NCI-H1694 treated with DMSO at 0.1 percent for 48 hours (cell line): ENCODE results near the gene BTNL2.

Source experiments
- DNase-seq: peaks from one replicate; lab custom pipeline; 2025; lab: John Stamatoyannopoulos, UW

The BTNL2 gene

DNA sequence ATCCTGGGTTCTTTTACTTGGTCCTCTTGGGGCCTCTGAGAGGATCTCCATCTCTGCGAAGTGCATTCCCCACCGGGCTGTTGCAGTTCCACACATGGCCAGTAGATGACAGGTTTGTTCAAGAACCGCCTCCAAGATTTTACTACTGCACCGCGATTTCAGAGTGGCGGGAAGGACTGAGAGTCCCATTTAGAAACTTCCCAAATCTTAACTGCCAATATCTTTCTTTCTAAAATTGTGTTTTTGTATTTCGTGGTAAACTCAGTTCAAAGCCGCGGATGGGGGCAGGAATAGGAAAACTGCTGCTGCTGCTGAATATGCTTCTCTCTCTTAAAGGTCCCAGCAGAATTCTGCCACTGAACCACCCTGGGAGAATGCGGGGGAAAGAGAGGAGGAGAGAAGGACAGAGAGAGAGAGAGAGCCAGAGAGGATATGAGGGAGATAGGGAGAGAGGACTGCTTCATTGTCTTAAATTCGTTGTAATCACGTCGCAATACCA lies 8.6 kb upstream of the BTNL2 start:
- peak; percentile 27 for DNase-seq

DNA sequence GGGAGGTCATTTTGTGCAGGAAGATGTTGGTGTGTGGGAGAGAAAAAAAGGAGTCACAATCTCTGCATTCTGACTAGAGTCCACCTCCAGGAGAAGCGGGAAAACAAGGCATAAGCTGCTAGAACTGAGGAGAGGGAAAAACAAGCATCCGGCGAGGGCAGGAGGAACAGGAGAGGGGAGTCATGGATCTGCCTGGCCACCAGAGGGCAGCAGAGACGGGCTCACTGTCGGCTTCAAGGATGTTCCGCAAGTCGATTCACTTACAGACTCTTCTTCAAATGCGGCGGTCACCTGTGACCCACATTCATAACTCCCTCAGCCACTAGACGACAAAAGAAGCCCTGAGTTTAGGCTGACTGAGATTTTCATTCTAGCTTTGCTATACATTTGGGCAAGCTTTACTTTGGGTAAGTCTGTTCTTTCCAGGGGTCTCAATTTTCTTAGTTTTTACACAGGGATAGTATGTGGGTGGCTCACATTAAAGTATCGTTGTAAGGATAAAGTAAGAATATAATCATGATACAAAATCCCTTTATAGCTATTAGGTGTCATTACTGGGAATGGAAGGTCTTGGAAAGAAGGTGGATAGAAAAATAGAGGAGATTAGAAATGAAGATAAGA lies 6.6 kb upstream of the BTNL2 start:
- DNase-seq: peak; percentile 46

DNA sequence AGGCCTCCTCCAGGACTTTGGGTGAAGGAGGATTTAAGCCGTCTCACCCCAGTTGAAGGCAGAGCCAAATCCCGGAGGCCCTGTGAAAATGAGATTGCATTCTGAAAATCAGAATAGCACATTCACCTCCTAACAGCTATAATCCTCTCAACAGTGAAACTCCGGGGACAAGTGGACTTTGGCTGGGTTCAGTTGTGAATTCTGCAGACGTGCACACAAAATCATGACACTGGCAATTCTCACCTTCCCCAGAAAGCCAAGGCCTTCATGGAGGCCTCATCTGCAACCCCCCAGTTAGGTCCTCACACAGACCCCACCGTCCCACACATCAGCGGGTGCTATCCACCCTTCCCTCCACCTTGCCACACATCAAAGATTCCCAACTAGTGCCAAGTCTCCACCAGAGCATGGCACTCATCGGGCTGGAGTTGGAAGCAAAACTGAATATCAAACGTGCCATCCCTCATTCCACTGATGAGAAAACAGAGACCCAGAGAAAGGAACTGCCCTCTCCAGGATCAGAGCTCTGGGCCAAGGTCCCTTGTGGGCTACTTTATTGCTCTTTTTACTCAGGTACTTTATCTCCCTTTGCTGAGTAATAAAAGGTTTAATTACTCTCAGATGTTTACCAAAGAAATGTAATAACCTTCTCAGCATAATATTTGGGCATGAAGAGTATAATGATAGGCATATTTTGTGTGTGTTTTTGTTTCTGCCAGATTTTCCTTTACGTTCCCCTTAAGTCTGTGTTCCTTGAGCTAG lies 4.8 kb upstream of the BTNL2 start:
- no peak for DNase-seq

DNA sequence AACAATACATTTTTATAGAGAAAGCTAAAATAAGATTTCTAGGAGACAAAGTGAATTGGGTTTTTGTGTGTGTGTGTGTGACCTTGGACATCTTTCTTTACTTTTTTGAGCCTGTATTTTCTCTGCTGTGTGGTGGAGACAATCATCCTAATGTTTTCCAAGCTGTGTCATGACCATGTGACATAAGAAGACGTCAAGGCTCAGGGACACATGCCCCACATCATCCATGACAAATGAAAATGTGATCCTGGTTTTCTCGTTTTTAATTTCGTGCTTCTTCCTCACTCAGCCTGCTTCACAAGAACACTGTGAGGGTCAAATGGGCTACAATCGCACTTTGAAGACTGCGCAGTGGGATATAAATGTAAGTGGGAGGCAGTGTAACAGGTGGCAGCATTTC lies 3.9 kb upstream of the BTNL2 start:
- DNase-seq: no peak

DNA sequence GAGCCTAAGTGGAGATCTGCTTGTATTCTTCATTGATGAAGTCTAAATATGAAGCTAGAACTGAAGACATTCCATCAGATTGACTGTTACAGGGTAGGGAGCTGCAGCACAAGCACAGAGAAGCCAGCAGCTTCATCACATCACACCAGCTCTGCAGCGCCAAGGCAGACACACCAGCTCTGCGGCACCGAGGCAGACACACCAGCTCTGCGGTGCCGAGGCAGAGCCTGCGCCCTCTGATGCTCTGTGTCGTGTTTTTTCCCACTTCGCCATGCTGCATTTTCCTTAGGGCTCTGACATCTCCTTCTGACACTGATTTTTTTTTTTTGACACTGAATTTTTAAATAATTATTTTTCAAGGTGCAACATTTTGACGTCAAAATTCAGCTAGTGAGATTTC lies 784 bp downstream of the BTNL2 start:
- no peak for DNase-seq

DNA sequence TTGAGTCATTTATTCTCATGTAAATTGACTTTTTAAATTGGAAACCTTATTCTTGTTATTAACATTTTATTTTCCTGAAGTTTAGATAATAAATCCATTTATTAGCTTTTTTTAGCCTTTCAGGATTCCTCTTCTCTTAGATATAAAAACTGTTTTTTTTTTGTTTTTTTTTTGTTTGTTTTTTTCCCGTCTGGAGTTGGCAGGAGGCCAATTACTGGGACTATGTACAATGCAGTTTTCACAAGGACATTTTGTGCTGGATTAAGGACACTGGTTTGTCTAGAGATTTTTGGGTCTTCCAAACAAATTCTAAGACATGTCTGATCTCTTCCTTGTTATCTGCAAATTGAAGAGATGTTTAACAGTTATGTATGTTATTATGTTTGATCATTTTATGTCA lies 1.3 kb downstream of the BTNL2 start:
- no peak for DNase-seq

DNA sequence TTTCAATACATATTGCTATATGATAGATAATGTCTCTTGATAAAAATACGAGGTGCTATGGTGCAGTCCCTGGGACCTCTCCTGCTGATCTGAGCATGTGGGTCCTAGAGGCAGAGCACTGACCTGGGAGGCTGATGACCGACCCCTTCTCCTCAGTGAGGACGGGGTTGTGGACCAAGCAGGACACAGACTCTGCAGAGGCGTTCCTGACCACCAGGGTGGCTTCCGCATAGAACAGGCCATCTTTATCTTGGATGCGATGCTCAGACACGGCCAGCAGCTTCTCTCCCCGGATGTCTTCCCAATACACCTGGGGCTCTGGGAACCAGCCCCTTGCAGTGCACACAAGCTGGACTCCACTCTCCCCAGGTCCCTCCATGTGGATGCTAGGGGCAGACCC lies 4.2 kb downstream of the BTNL2 start:
- no peak for DNase-seq

DNA sequence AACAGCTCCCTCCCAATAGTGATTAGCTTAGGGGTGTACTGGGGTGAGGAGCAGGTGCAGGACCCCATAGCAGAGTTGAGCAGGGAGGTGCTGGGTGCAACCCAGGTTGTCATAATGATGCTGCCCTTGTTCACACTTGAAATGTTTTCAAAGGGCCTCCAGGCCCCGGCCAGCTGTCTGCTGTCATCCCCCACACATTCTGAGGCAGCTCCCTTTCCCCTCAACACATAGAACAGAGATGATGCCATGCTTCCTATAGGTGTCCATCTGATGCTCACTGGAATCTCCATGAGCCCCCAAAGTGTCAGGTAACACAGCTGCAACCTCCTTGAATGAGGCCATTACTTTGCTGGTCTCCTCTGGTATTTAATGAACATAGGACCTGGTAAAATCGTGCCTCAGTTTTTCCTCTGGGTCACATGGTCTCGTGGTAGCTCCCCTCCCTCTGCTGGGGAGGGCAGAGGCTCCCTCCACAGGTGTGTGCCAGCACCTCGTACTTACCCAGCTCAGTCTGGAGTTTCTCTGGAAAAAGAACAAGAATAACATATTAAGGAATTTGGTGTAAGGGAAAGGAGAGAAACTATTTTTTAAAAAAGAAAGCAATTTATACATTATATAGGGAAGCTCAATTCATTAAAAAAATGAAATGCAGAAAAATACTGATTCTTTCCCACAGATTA lies 5.6 kb downstream of the BTNL2 start:
- DNase-seq: no peak

DNA sequence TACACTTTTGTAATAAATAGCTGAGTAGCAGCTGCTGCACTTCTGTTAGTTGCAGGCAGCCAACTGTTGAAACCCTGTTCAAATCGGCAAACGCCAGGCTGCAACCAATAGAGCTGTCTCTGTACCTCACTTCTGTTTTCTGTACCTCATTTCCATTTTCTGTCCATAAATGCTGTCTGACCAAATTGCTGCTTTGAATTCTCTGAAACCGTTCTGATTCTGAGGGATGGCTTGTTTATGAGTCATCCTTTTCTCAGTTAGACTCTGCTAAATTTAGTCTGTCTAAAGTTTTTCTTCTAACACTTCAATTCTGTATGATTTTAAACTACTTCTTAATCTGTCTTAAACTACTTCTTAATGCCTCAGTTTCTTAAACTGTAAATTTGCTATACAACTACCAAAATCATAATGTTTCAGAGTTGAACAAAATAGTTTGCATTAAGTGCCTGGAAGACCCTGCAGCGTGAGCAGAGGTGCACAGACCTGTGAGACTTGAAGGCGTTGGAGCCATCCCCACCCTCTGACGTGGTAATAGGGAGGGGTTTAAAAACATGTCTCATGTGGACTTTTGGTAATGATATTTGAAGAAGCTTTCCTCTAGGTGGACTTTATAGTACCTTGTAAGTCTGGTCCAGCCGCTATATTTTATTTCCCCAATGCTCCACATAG lies 9.6 kb downstream of the BTNL2 start:
- no peak for DNase-seq

DNA sequence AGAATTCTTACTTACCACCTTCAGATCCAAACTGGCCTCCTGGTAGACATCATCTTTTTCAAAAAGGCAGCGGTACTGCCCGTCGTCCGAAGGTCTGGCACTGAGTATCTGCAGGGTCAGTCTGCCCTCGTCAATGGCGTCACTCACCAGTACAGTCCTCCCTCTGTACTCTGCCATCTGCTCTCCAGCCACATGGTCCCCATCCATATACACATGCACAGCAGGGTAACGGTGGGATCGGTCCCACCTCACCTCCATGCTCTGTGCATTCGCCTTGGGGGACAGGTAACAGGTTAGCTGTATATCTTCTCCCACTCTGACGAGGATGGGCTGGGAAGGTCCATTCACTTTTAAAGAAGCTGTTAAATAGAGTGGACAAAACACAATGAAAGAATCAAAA lies 11.0 kb downstream of the BTNL2 start:
- no peak for DNase-seq

DNA sequence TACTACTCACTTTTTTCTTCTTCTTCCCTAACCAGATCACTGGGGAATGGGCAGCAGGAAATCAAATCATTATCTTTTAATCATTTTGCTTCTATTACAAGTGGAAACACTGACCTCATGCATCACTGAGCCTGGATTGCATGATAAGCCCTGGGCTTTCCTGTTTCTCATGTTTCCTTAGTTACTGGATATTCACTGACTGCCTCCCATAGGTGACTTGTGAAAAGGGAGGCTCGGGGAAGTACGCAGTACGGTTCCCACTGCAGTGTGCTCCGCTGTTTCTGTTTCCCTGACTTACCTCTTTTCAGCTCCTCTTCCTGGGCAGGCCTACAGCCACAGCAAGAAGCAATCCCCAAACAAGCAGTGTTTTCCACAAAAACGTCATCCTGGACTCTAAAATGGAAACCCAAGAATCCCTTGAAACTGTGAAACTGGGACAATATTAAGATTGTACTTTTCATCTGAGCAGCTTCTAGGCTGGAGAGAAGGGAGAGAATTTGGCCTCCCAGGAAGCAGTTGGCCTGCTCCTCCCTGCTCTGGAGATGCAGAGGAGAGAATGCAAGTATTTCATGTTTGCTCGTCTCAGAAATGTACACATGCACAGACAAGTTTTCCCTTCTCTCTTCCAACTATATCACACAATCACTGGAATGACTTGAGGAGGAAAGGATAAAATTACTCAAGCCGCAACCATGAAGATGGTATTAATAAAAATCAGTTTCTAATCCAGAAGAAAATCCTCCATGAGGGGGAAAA lies 13.1 kb downstream of the BTNL2 start:
- no peak for DNase-seq

DNA sequence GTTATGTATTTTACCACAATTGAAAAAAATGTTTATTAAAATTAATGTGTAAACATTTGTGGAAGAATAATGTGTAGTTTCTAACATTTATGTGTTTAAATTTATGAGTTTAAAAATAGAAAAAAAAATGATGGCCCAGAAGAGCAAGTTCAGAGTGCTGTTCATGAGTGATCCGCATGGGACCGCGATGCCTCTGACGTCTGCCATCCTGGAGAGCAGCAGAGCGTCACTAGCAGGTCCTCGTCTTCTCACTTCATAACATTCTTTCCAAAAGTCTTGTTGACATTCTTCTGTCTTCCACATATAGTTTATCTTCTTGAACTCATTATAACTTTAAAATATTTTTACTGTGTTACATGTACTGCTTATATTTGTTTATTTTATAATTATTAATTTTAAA lies 15.5 kb downstream of the BTNL2 start:
- no peak for DNase-seq

DNA sequence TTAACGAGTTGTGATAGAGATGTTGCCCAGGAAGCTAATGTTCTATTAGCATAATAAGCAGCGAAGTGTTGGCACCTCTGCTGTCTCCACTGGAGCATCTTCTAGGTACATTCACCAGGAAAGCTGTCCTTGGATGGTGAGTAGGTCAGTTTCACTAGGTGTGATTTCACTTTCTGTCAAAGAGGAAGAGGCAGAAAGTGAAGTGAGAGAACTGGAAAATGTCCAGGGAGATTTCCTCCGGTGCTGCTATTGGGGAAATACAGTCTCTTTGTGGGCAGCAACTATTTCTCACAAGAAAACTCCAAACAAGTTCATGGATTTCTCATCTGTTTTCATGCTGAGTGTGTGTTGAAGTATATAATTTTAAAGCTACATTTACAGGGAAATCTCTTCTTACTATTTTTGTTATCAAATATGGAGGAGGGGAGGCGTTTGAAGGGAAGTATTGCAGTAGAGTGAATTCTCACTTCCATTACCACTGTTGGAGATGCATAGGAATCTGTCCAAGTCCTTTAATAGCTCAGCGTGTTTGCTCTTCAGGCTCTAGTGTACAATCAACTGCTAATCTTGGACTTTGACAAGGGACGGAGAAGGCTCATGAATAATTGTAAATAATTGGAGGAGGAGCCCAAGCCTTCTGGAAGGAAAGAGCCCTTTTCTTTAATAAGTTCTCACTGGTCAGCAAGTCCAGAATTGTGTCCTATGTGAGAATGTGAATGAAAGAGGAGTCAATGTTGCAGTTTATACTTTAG lies 19.2 kb downstream of the BTNL2 start:
- DNase-seq: no peak

DNA sequence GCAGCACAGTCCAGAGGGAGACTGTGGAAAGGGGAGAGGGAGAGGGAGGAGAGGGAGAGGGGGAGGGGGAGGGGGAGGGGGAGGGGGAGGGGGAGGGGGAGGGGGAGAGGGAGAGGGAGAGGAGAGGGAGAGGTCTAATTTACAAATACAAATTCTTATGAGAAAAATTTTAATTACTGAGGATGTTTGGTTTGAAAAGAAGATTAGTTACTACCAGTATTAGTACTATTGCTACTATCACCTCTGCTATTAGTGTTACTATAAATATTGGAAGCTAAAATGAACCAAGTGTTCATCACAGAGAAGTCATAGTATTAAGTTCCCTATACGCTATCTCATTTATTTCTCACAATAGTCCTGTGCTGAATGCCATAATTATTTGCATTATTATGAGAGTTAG lies 20.9 kb downstream of the BTNL2 start:
- no peak for DNase-seq

DNA sequence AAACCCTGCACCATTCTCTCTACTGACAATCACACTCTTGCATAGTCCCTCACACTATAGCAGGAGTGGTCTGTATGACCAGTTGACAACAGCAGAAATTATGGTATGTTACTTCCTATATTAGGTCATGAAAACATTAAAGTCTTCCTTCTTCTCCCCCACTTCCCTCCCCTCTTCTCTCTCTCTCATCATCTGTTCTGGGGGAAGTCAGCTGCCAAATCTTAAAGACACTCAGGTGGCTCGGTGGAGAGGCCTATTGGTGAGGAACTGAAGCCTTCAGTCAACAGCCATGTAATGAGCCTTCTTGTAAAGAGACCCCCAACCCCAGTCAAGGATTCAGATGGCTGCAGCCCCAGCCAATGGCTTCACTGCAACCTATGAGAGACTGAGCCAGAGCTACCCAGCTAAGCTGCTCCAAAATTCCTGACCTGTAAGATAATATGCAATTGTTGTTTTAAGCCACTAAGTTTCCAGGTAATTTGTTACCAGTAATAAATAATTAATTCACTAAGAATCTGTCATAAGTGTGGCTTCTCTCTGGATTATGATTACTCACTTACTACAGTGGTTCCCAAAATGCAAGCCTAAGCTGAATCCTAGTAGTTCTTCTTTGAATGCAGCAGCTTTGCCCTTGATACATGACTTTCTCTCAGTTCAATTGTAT lies 24.1 kb downstream of the BTNL2 start:
- DNase-seq: no peak

DNA sequence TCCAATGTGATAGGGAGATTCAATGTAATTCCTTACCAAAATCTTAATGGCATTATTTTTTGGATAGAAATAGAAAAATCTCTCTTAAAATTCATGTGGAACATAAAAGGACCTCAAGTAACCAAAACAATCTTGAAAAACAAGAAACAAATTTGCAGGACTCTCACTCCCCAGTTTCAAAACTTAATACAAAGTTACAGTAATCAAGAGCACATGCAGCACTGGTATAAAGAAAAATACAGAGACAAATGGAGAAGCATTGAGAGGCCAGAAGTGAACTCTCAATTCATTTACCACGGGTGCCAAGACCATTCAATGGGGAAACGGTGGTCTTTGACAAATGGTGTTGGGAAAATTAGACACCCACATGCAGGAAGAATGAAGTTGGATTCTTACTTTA lies 27.4 kb downstream of the BTNL2 start:
- no peak for DNase-seq

DNA sequence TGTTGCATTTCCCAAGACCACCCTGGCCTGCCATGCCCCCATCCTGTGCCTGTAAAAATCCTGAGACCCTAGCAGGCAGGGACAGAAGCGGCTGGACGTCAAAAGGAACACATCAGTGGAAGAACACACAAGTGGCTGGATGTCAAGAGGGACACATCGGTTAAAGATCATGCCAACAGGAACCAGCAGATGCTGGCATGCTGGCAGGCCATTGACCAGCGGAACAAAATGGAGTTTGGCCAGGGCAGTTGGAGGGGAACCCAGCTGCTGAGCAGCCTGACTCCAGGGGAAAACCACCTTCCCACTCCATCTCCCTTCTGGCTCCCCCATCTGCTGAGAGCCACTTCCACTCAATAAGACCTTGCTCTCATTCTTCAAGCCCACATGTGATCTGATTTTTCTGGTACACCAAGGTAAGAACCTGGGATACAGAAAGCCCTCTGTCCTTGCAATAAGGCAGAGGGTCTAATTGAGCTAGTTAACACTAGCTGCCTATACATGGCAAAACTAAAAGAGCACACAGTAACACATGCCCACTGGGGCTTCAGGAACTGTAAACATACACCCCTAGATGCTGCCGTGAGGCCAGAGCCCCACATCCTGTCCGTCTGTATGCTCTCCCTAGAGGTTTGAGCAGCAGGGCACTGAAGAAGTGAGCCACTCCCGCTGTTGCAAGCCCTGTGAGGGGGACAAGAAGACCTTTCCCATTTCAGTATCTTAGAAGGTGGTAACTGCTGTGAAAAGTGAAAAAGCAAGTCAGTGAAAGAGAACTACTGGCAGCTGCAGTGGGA lies 31.0 kb downstream of the BTNL2 start:
- no peak for DNase-seq

DNA sequence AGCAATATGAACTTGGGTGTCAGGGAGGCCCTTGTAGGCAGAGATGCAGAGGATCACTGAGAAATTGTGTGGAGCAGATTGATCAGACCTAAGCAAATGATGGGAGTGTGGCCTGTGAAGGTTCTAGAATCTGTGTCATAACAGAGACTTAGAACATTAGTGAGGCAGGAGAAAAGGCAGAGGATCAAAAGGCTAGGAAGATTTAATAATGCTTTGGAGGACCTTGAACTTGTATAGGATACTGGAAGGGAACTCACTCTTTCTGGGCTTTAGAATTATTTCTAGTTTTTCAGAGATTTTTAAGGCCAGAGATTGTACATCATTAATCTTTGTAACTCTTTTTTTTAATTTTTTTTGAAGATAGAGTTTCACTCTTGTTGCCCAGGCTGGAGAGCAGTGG lies 35.2 kb downstream of the BTNL2 start, which contains the start of gene TSBP1:
Gene TSBP1 (minus strand): TSS at position 101 of the 400 bp plus-strand sequence. CDS start 197 bp downstream, outside the sequence.
- no peak for DNase-seq

DNA sequence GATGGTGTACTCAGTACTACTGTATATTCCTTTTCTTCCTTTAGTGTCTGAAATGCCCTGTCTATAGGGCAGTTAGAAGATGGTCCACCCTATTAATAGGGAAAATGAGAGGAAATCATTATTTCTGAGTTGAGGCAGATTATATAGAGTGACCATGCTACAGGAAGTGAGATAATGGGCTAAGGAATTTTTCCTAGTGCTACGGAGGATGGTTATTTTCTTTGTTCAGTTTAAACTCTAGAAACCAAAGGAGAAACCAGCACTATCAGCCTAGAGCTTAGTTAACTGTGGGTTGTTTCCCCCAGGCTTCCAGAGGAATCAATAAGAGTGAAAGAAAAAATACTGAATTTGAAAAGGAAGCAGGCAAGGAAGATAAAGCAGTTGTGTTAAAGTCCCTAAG lies 35.8 kb downstream of the BTNL2 start:
- DNase-seq: no peak

DNA sequence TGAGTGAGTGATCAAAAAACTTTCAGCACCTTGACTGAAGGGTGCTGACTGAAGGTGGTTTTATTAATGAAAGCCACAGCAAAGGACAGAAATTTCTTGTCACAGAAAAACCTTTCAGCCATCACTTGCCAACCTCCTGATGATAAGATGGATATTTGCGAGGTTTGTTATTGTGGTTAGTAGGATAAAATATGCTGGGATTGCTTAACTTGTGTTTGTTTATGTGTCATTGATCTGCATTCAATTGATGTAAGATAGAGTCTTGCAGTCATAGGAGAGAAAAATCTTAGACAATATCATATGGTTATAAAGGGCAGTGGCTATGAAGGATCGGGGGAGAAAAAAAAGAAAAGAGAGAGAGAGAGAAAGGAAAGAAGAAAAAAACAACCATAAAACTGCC lies 36.5 kb downstream of the BTNL2 start:
- DNase-seq: no peak
